PC-9 (cell line): ENCODE results near the gene STK39. TPM values are rescaled to one million over a fixed set of nuclear protein-coding genes. Genes with fewer than 3 reads are reported as not detected.

Source experiments
- BruUV-seq: library from RNA; stranded (reverse); fragments of 400-500 nt; replicated peaks from 2 replicates; lab custom pipeline; 2021; lab: Mats Ljungman, UMichigan
- CTCF ChIA-PET: fragments of 300-600 bp; sonication (Branson Sonifier 250); formaldehyde crosslinking; loops from one replicate; lab custom pipeline; 2022; ENCODE audit warnings: antibody characterized with exemption; lab: Charles Lee
- POLR2A ChIA-PET: fragments of 300-600 bp; sonication (Branson Sonifier 250); formaldehyde crosslinking; loops from one replicate; lab custom pipeline; 2022; ENCODE audit warnings: antibody characterized with exemption; ENCODE audit not compliant: unreplicated experiment; lab: Charles Lee
- DNase-seq, 2 experiments: peaks; one replicate each; pipeline versions ENCODE4 v3.0.0 to v3.0.0-alpha.2; 2015 to 2022; ENCODE audit warnings: mixed read lengths in 1 of 2
- H2AFZ ChIP-seq: fragments of 200-600 bp; sonication (generic); 2 replicates; pipeline ENCODE4 v1.8.1; 2017; ENCODE audit warnings: antibody characterized with exemption
- H3F3A ChIP-seq: fragments of 200-600 bp; sonication (generic); 2 replicates; pipeline ENCODE4 v1.8.1; 2017; ENCODE audit warnings: antibody characterized with exemption, mild to moderate bottlenecking, low read depth; ENCODE audit not compliant: insufficient read depth
- H3K27ac ChIP-seq: fragments of 200-600 bp; sonication (generic); 2 replicates; pipeline ENCODE4 v1.6.1; 2016; ENCODE audit warnings: mixed run types
- H3K27me3 ChIP-seq: fragments of 200-600 bp; sonication (generic); 2 replicates; pipeline ENCODE4 v1.6.1; 2016; ENCODE audit warnings: low read depth, mixed run types; ENCODE audit not compliant: insufficient read depth
- H3K36me3 ChIP-seq: fragments of 200-600 bp; sonication (generic); 2 replicates; pipeline ENCODE4 v1.6.1; 2016; ENCODE audit warnings: low read depth, mixed run types
- H3K4me1 ChIP-seq: fragments of 200-600 bp; sonication (generic); replicated peaks from 2 replicates; pipeline ENCODE4 v1.6.1; 2016; ENCODE audit warnings: mixed run types; ENCODE audit not compliant: insufficient read depth
- H3K4me2 ChIP-seq: fragments of 200-600 bp; sonication (generic); 2 replicates; pipeline ENCODE4 v1.6.1; 2017; ENCODE audit warnings: mixed run types
- H3K4me3 ChIP-seq: fragments of 200-600 bp; sonication (generic); 2 replicates; pipeline ENCODE4 v1.6.1; 2016; ENCODE audit warnings: mixed run types
- H3K79me2 ChIP-seq: fragments of 200-600 bp; sonication (generic); 2 replicates; pipeline ENCODE4 v1.6.1; 2017; ENCODE audit warnings: low read depth, mixed run types
- H3K9me2 ChIP-seq: fragments of 200-600 bp; sonication (generic); 2 replicates; pipeline ENCODE4 v1.8.1; 2017; ENCODE audit warnings: mild to moderate bottlenecking; ENCODE audit not compliant: insufficient read depth
- H3K9me3 ChIP-seq: fragments of 200-600 bp; sonication (generic); 2 replicates; pipeline ENCODE4 v1.8.1; 2016; ENCODE audit warnings: low read depth; ENCODE audit not compliant: insufficient read depth
- H4K20me1 ChIP-seq: fragments of 200-600 bp; sonication (generic); 2 replicates; pipeline ENCODE4 v1.8.1; 2017; ENCODE audit not compliant: insufficient read depth
- CTCF ChIP-seq: fragments of 200-600 bp; sonication (generic); conservative IDR thresholded peaks from 2 replicates; pipeline ENCODE4 v1.6.1; 2017; ENCODE audit warnings: mixed run types, antibody characterized with exemption, mild to moderate bottlenecking, moderate library complexity
- EZH2 ChIP-seq: fragments of 200-600 bp; sonication (generic); IDR thresholded peaks from 2 replicates; pipeline ENCODE4 v1.8.0; 2017; ENCODE audit warnings: antibody characterized with exemption, low read depth
- intact Hi-C: fragments of 100-400 bp; cut with micrococcal nuclease; formaldehyde crosslinking; loops from one replicate; pipeline ENCODE4 v1.10.0; 2022; ENCODE audit not compliant: unreplicated experiment
- total RNA-seq: library from RNA; stranded (reverse); gene quantifications from 2 replicates; pipeline ENCODE4 v1.2.3, GENCODE V29; 2021

Gene STK39
- total RNA-seq, 1 experiment from 2014 or later, result 14.5 TPM

- H3K9me2 ChIP-seq, result no peaks in the 10 kb centered on the region
- no peaks in the 10 kb centered on the region for H3F3A ChIP-seq
- H3K4me3 ChIP-seq, result no peak overlapping the region
- ChIA-PET POLR2A (no interaction called here), CTCF (interaction anchor here (0.6 kb wide), 1 partner anchor 130 kb away, joined by 19 read pairs; no protein-coding TSS in a partner anchor)
- no peak overlapping the region for H3K4me2 ChIP-seq
- no peaks in the 10 kb centered on the region for H3K79me2 ChIP-seq
- no peaks in the 10 kb centered on the region for H3K27me3 ChIP-seq
- H3K4me1 ChIP-seq, result no peaks in the 10 kb centered on the region
- no peaks in the 10 kb centered on the region for H3K36me3 ChIP-seq
- no peak overlapping the region for H2AFZ ChIP-seq
- no peak for DNase-seq
- TF ChIP-seq EZH2 (no peak), CTCF (no peak)
- intact Hi-C loops, result no loop called here
- no peak overlapping the region for H3K27ac ChIP-seq
- no peaks in the 10 kb centered on the region for H3K9me3 ChIP-seq
- BruUV-seq, result no TSS peak
- H4K20me1 ChIP-seq, result no peaks in the 10 kb centered on the region
These were observed 259.1 kb downstream of the STK39 start for GRCh38 chr2:167988296-167988695.

GRCh38 chr2:167987558-167987957, 259.8 kb downstream of the STK39 start:
- no peaks in the 10 kb centered on the region for H3K79me2 ChIP-seq
- H3K36me3 ChIP-seq, result no peaks in the 10 kb centered on the region
- intact Hi-C loops, result no loop called here
- no peak overlapping the region for H3K27ac ChIP-seq
- H3K9me3 ChIP-seq, result no peaks in the 10 kb centered on the region
- H3K9me2 ChIP-seq, result no peaks in the 10 kb centered on the region
- H2AFZ ChIP-seq, result no peak overlapping the region
- H3K4me2 ChIP-seq, result no peak overlapping the region
- no peaks in the 10 kb centered on the region for H3K4me1 ChIP-seq
- no peaks in the 10 kb centered on the region for H4K20me1 ChIP-seq
- no peaks in the 10 kb centered on the region for H3F3A ChIP-seq
- no peak for DNase-seq
- CTCF ChIA-PET, result no interaction called here
- H3K4me3 ChIP-seq, result no peak overlapping the region
- POLR2A ChIA-PET, result no interaction called here
- no TSS peak for BruUV-seq
- H3K27me3 ChIP-seq, result no peaks in the 10 kb centered on the region
- TF ChIP-seq CTCF (no peak), EZH2 (no peak)

GRCh38 chr2:167987026-167987425, 260.4 kb downstream of the STK39 start:
- Histone ChIP-seq H3K9me2 (no peaks in the 10 kb centered on the region), H3K4me3 (no peak overlapping the region), H3K79me2 (no peaks in the 10 kb centered on the region), H3K36me3 (no peaks in the 10 kb centered on the region), H3K4me2 (no peak overlapping the region), H4K20me1 (no peaks in the 10 kb centered on the region), H3K27ac (no peak overlapping the region), H3K9me3 (no peaks in the 10 kb centered on the region), H3K4me1 (no peaks in the 10 kb centered on the region), H2AFZ (no peak overlapping the region), H3K27me3 (no peaks in the 10 kb centered on the region), H3F3A (no peaks in the 10 kb centered on the region)
- ChIA-PET POLR2A (no interaction called here), CTCF (no interaction called here)
- no TSS peak for BruUV-seq
- DNase-seq, result no peak
- TF ChIP-seq CTCF (no peak), EZH2 (no peak)
- intact Hi-C loops, result no loop called here
